Vagina (tissue), 2 donors: ENCODE data around the gene TRAF3IP1. TPM values are rescaled to one million over a fixed set of nuclear protein-coding genes. Genes with fewer than 3 reads are reported as not detected.

Source experiments
- DNase-seq, 2 donors: peaks; one replicate each; pipeline ENCODE4 v3.0.0-alpha.2; 2017; ENCODE audit errors: extremely low spot score in 2 of 2
- H3K27ac ChIP-seq: fragments of 200-600 bp; sonication (generic); one replicate; pipeline ENCODE4 v1.5.1; 2019
- H3K27me3 ChIP-seq: fragments of 200-600 bp; sonication (generic); one replicate; pipeline ENCODE4 v1.5.1; 2019
- H3K36me3 ChIP-seq, 2 donors: fragments of 200-600 bp; sonication (generic); one replicate each; pipeline ENCODE4 v1.5.1; 2017 to 2019
- H3K4me1 ChIP-seq: fragments of 200-600 bp; sonication (generic); one replicate; pipeline ENCODE4 v1.5.1; 2019
- H3K4me3 ChIP-seq, 2 donors: fragments of 200-600 bp; sonication (generic); 1 replicate in 1 of 2; 2 replicates in 1 of 2; pipeline ENCODE4 v1.5.1; 2016 to 2019
- H3K9me3 ChIP-seq: fragments of 200-600 bp; sonication (generic); one replicate; pipeline ENCODE4 v1.5.1; 2019
- CTCF ChIP-seq, 3 experiments: fragments of 450-650 bp in 2 of 3; fragments of 200-600 bp in 1 of 3; sonication (generic) in 1 of 3; IDR thresholded peaks; one replicate each; pipeline ENCODE4 v1.5.1; 2017 to 2019; ENCODE audit warnings: antibody characterized with exemption in 3 of 3, mild to moderate bottlenecking in 2 of 3, moderate library complexity in 2 of 3
- POLR2A ChIP-seq, 2 donors: fragments of 450-650 bp; IDR thresholded peaks; one replicate each; pipeline ENCODE4 v1.6.1; 2017; ENCODE audit warnings: antibody characterized with exemption in 2 of 2, mild to moderate bottlenecking in 2 of 2, moderate library complexity in 2 of 2
- POLR2AphosphoS5 ChIP-seq, 2 donors: sonication (generic); formaldehyde crosslinking; IDR thresholded peaks; one replicate each; pipeline ENCODE4 v1.9.0; 2017; ENCODE audit warnings: antibody characterized with exemption in 2 of 2, mild to moderate bottlenecking in 2 of 2, low read depth in 1 of 2; ENCODE audit not compliant: insufficient read depth in 1 of 2
- intact Hi-C: fragments of 100-400 bp; cut with DNase I; formaldehyde crosslinking; loops from one replicate; pipeline ENCODE4 v1.15.1; 2023
- total RNA-seq: library from RNA; depleted of rRNA; stranded (reverse); fragments of >200 nt; gene quantifications from one replicate; pipeline ENCODE4 v1.2.3, GENCODE V29; 2016

TRAF3IP1 gene
- total RNA-seq, 1 donor from 2014 or later = 10.3 TPM

- Histone ChIP-seq H3K9me3 (no peaks in the 10 kb centered on the region), H3K36me3 (peaks cover 0 to 6% of the 10 kb centered on the region in 2 donors), H3K27ac (no peak overlapping the region), H3K4me1 (no peaks in the 10 kb centered on the region), H3K27me3 (no peaks in the 10 kb centered on the region), H3K4me3 (no peak overlapping the region)
- peak in 1 of 2 donors; percentile 3 for DNase-seq
- no peak for TF ChIP-seq POLR2A (IDR thresholded peaks at IDR 0.05)
- TF ChIP-seq CTCF (IDR thresholded peaks at IDR 0.05) = no peak
- intact Hi-C loops = no loop called here
Observed at GRCh38 chr2:238339814-238340213, 19.5 kb downstream of the TRAF3IP1 start.

- no peak for TF ChIP-seq POLR2A (IDR thresholded peaks at IDR 0.05)
- intact Hi-C loops = no loop called here
- DNase-seq = no peak
- H3K9me3 ChIP-seq = no peaks in the 10 kb centered on the region
- no peak overlapping the region for H3K4me3 ChIP-seq
- H3K36me3 ChIP-seq = peaks cover 0 to 6% of the 10 kb centered on the region in 2 donors
- no peaks in the 10 kb centered on the region for H3K4me1 ChIP-seq
- no peaks in the 10 kb centered on the region for H3K27me3 ChIP-seq
- no peak overlapping the region for H3K27ac ChIP-seq
Observed at GRCh38 chr2:238341536-238341935, 21.2 kb downstream of the TRAF3IP1 start.

GRCh38 chr2:238344035-238344434 lies 23.7 kb downstream of the TRAF3IP1 start:
- intact Hi-C loops = no loop called here
- Histone ChIP-seq H3K4me3 (no peak overlapping the region), H3K4me1 (no peaks in the 10 kb centered on the region), H3K27me3 (no peaks in the 10 kb centered on the region), H3K9me3 (no peaks in the 10 kb centered on the region), H3K27ac (no peak overlapping the region), H3K36me3 (peaks cover 0 to 7% of the 10 kb centered on the region in 2 donors)
- no peak for DNase-seq
- no peak for TF ChIP-seq POLR2A (IDR thresholded peaks at IDR 0.05)
- TF ChIP-seq CTCF (IDR thresholded peaks at IDR 0.05) = no peak
- no peak for TF ChIP-seq POLR2AphosphoS5 (IDR thresholded peaks at IDR 0.05; ENCODE audit: insufficient read depth in 1 of 2, low read depth in 1 of 2)

- DNase-seq = no peak
- intact Hi-C loops = no loop called here
- H3K36me3 ChIP-seq = peaks cover 0 to 12% of the 10 kb centered on the region in 2 donors
- TF ChIP-seq POLR2A (IDR thresholded peaks at IDR 0.05) (no peak), CTCF (IDR thresholded peaks at IDR 0.05) (no peak), POLR2AphosphoS5 (IDR thresholded peaks at IDR 0.05; ENCODE audit: insufficient read depth in 1 of 2, low read depth in 1 of 2) (no peak)
- no peaks in the 10 kb centered on the region for H3K9me3 ChIP-seq
- H3K4me1 ChIP-seq = no peaks in the 10 kb centered on the region
- no peak overlapping the region for H3K4me3 ChIP-seq
- H3K27ac ChIP-seq = no peak overlapping the region
- no peaks in the 10 kb centered on the region for H3K27me3 ChIP-seq
Observed at GRCh38 chr2:238344517-238344916, 24.2 kb downstream of the TRAF3IP1 start.

GRCh38 chr2:238345297-238345968 lies 25.1 kb downstream of the TRAF3IP1 start:
- no peak overlapping the region for H3K4me3 ChIP-seq
- peaks cover 0 to 13% of the 10 kb centered on the region in 2 donors for H3K36me3 ChIP-seq
- no peaks in the 10 kb centered on the region for H3K27me3 ChIP-seq
- intact Hi-C loops = no loop called here
- no peak overlapping the region for H3K27ac ChIP-seq
- no peaks in the 10 kb centered on the region for H3K4me1 ChIP-seq
- DNase-seq = no peak
- no peak for TF ChIP-seq POLR2AphosphoS5 (IDR thresholded peaks at IDR 0.05; ENCODE audit: insufficient read depth in 1 of 2, low read depth in 1 of 2)
- no peak for TF ChIP-seq CTCF (IDR thresholded peaks at IDR 0.05)
- TF ChIP-seq POLR2A (IDR thresholded peaks at IDR 0.05) = no peak
- H3K9me3 ChIP-seq = no peaks in the 10 kb centered on the region
